Ectodermal cell (in vitro differentiated cells): ENCODE results near the gene ACTN1.
A peak's percentile ranks its signal among the peaks of the same experiment; 100 is the strongest.

ENCODE experiments used
- H3K27ac ChIP-seq: 2 replicates; pipeline ENCODE4 v1.7.0; 2013; ENCODE audit warnings: mild to moderate bottlenecking, low read depth, low read length; ENCODE audit not compliant: insufficient read depth, poor library complexity, severe bottlenecking
- H3K27me3 ChIP-seq: 2 replicates; pipeline ENCODE4 v1.7.0; 2013; ENCODE audit warnings: mild to moderate bottlenecking, low read length; ENCODE audit not compliant: insufficient read depth, control insufficient read depth, poor library complexity, severe bottlenecking
- H3K36me3 ChIP-seq: one replicate; pipeline ENCODE4 v1.7.0; 2013; ENCODE audit warnings: low read length; ENCODE audit not compliant: control insufficient read depth, insufficient read depth
- H3K4me1 ChIP-seq: one replicate; pipeline ENCODE4 v1.7.0; 2013; ENCODE audit warnings: low read length; ENCODE audit not compliant: control insufficient read depth, insufficient read depth
- H3K4me3 ChIP-seq: 2 replicates; pipeline ENCODE4 v1.7.0; 2013; ENCODE audit warnings: low read depth, low read length, control low read depth; ENCODE audit not compliant: insufficient read depth
- H3K9me3 ChIP-seq: 2 replicates; pipeline ENCODE4 v1.7.0; 2013; ENCODE audit warnings: mild to moderate bottlenecking, low read length, moderate library complexity; ENCODE audit not compliant: control insufficient read depth
- WGBS, 2 experiments: methylation state at CpG; one replicate each; pipeline ENCODE4 v1.1.7; 2013; ENCODE audit warnings: missing lambda C conversion rate in 2 of 2; 5-methylcytosine and 5-hydroxymethylcytosine counted together

Gene ACTN1

DNA sequence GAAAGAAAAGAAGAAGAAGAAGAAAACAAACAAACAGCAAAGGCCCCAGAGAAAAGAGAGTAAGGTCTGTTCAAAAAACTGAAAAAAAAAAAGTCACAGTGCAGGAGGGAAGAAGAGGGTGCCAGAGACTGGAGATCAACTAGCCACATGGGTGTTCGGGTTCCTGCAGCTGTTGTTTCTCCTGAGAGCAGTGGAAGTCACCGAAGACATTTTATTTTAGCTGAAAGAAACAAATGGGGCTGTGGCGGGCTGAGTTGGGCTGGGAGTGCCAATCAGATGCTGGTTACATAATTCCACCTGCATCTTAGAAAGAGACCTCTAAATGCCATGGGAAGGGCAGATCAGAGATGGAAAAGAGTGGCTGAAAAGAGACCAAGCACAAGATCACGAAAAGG is 33.9 kb downstream of the ACTN1 start:
- H3K36me3 ChIP-seq = no peaks in the 10 kb centered on the region
- H3K27me3 ChIP-seq = no peaks in the 10 kb centered on the region
- no peak overlapping the region for H3K4me3 ChIP-seq
- WGBS, 2 experiments = 92 to 94% methylated on average over 4 of the region's 4 CpGs
- H3K4me1 ChIP-seq = peaks cover 15% of the 10 kb centered on the region
- no peaks in the 10 kb centered on the region for H3K9me3 ChIP-seq
- no peak overlapping the region for H3K27ac ChIP-seq

DNA sequence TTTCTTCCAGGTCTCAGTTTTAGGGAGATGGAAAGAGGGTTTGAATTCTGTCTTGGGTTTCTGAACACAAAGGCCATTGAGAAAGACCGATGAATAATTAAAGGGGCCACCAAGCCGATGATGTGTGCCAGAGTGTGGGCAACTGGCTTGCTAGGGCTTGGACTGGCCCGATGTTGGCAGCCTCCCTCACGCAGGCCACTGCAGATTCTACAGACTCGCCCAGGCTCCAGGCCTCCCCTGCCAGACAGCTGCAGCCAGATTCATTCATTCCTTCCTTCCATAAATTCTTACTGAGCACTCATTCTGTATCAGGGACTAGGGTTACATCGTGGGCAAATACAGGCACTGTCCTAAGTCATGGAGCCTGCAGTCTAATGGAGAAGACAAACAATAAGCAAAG is 34.9 kb downstream of the ACTN1 start:
- Histone ChIP-seq H3K36me3 (no peaks in the 10 kb centered on the region), H3K27me3 (no peaks in the 10 kb centered on the region), H3K4me3 (no peak overlapping the region), H3K4me1 (peaks cover 25% of the 10 kb centered on the region), H3K27ac (no peak overlapping the region), H3K9me3 (no peaks in the 10 kb centered on the region)
- WGBS, 2 experiments = 93 to 95% methylated on average over 6 of the region's 6 CpGs

DNA sequence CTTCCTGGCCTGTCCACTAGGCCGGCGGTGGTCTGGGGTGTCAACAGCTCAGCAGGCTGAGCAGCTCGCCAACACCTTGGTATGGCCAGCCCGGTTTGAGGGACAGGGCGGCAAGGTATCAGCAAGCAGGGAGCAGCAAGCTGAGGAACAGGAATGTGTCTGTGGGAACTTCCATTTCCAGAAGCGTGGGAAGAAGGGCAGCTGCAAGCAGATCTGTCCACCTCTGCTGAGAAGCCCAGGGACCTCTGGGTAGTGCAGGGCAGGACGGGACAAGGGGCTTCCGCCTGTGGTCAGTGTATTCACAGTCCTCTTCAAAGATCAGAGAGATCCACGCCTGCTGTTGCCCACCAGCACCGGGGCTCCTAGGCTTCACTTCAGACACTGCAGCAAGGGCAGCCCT is 36.0 kb downstream of the ACTN1 start:
- Histone ChIP-seq H3K27me3 (no peaks in the 10 kb centered on the region), H3K9me3 (no peaks in the 10 kb centered on the region), H3K36me3 (no peaks in the 10 kb centered on the region), H3K27ac (no peak overlapping the region), H3K4me3 (no peak overlapping the region), H3K4me1 (peaks cover 34% of the 10 kb centered on the region)
- 93 to 94% methylated on average over 10 of the region's 10 CpGs for WGBS, 2 experiments

GRCh38 chr14:68942296-68943035 is 36.6 kb downstream of the ACTN1 start:
- Histone ChIP-seq H3K27ac (no peak overlapping the region), H3K4me3 (no peak overlapping the region), H3K4me1 (peaks cover 41% of the 10 kb centered on the region), H3K27me3 (no peaks in the 10 kb centered on the region), H3K9me3 (no peaks in the 10 kb centered on the region), H3K36me3 (no peaks in the 10 kb centered on the region)
- WGBS, 2 experiments = 83% methylated on average over 14 of the region's 14 CpGs

DNA sequence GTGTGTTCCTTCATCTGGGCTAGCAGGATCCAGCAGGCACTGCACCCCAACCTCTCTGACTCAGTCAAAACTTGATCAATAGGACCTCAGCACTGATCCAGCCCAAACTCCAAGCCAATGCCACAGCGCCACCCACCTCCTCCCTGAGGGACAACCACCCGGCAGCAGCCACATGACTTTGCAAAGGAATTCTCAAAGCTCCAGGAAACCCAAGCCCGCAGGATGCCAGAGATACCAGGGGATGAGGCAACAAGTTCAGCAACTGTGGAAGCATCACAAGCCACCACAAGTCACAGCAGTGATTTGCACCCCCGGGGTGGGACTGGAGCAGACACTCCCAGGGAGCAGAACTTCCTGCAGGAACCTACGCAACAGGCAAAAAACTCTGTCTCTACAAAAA is 37.3 kb downstream of the ACTN1 start:
- 70 to 73% methylated on average over 5 of the region's 5 CpGs for WGBS, 2 experiments
- no peaks in the 10 kb centered on the region for H3K36me3 ChIP-seq
- H3K4me1 ChIP-seq = peaks cover 41% of the 10 kb centered on the region
- H3K9me3 ChIP-seq = no peaks in the 10 kb centered on the region
- no peak overlapping the region for H3K4me3 ChIP-seq
- H3K27ac ChIP-seq = no peak overlapping the region
- H3K27me3 ChIP-seq = no peaks in the 10 kb centered on the region

GRCh38 chr14:68940614-68941185 is 38.4 kb downstream of the ACTN1 start:
- peaks cover 51% of the 10 kb centered on the region for H3K4me1 ChIP-seq
- WGBS, 2 experiments = 90 to 93% methylated on average over 3 of the region's 3 CpGs
- H3K36me3 ChIP-seq = no peaks in the 10 kb centered on the region
- H3K27ac ChIP-seq = no peak overlapping the region
- H3K27me3 ChIP-seq = no peaks in the 10 kb centered on the region
- H3K9me3 ChIP-seq = no peaks in the 10 kb centered on the region
- H3K4me3 ChIP-seq = no peak overlapping the region

DNA sequence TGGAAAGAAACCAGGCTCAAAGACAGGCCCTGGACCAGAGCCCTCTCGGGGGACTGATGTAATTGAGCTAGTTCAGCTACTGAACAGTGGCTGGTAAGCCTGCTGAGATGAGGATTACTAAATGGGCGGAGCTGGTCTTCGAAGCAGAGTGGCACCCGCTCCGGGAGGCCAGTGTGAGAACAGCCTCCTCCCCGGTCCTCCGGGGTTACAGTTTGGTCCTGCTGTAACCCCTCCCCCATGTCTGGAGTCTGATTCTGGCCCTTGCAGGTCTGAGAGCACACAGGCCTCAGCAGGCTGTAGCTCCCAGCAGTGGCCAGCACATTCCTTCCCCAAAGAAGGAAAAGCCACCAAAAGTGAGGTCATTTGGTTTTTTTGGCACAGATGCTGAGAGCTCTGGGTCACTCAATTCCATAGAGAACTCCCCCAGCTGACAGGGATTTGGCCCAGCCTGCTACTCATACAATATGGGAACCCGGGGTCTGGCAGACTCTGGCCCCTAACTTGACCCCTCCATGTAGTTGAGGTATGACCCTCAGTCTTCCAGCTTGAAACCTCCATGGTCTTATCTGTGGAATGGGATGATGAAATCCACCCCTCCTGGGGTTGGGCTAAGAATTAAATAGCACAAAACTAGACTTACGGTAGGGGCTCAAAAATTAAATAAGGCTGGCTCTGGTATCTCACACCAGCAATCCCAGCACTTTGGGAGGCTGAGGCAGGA is 39.0 kb downstream of the ACTN1 start:
- no peaks in the 10 kb centered on the region for H3K36me3 ChIP-seq
- WGBS, 2 experiments = 33 to 36% methylated on average over 9 of the region's 9 CpGs
- no peak overlapping the region for H3K4me3 ChIP-seq
- no peaks in the 10 kb centered on the region for H3K9me3 ChIP-seq
- H3K27ac ChIP-seq = no peak overlapping the region
- H3K4me1 ChIP-seq = peaks cover 51% of the 10 kb centered on the region
- H3K27me3 ChIP-seq = no peaks in the 10 kb centered on the region

- Histone ChIP-seq H3K4me1 (peaks cover 51% of the 10 kb centered on the region), H3K27me3 (no peaks in the 10 kb centered on the region), H3K4me3 (no peak overlapping the region), H3K9me3 (no peaks in the 10 kb centered on the region), H3K27ac (peak overlapping the region; percentile 12), H3K36me3 (no peaks in the 10 kb centered on the region)
- 82 to 85% methylated on average over 11 of the region's 11 CpGs for WGBS, 2 experiments
Observed at GRCh38 chr14:68939181-68939892, 39.8 kb downstream of the ACTN1 start.

DNA sequence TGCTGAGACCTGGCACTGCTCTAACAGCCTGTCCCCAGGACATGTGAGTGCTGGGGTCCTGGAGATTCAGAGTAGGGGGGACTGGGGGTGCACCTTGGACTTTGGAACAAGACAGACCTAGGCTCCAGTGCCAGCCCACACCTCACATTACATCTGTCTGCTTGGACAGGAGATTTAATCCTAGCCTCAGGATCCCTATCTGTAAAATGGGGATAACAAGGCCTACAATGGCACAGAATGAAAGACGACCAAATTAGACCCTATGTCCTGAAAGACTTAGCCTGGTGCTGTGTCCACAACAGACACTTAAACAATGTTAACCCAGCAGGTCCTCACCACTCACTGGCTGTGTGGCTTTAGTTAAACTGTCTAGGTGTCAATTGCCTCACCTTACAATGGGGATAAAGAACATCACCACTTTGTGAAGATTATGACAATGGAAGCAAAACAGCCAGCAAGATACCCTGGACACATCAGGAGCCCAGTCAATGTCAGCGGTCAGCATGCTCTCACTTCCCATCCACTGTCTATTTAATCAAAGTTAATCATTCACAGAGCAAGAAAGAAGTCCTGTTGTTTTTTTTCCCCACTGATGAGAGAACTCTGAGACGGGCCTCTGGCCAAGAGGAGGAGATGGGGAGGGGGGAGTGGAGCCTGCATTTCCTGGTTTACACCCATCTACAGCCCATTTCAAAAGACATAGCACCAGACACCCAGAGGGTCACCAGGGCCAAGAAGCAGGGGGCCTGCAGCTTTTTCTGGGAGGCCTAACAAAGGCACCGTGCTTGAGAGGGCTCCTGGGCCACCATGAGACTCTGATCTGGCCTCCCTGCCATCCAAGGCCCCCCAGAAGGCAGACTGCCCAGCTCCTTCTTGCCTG is 40.6 kb downstream of the ACTN1 start:
- H3K4me1 ChIP-seq = peaks cover 51% of the 10 kb centered on the region
- no peaks in the 10 kb centered on the region for H3K36me3 ChIP-seq
- 66 to 74% methylated on average over 3 to 4 of the region's 4 CpGs for WGBS, 2 experiments
- H3K4me3 ChIP-seq = no peak overlapping the region
- no peaks in the 10 kb centered on the region for H3K9me3 ChIP-seq
- peak overlapping the region; percentile 12 for H3K27ac ChIP-seq
- H3K27me3 ChIP-seq = no peaks in the 10 kb centered on the region
